ENCODE measurements around the gene CSH1.
"Not testable (repeated sequence)": the region's sequence is repeated elsewhere in the genome, so short reads cannot be mapped to it uniquely, and the experiment has no call there.

The CSH1 gene

DNA sequence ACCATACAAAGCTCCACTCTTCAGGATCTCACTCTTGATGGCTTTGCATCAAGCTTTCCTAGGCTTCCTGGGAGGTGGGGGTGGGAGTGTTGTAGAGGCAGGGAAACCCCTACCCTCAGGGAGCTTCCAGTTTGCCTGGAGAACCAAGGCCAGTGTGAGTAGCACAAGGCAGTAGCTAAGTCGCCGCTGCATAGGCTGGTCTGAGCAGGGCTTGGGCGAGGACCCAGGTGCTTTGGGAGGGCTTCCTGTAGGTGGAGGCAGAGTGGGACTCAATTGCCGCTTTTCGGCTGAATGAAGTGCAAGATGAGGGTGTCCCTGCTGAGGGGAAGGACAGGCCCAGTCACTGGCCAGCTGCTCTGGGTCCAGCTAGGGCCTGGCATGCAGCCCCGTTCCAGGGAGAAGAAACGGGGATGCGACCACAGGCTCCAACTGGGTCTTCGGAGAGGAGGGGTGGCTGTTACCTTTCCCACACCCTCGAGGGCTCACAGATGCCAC is 31.8 kb upstream of the CSH1 start:
- DNase-seq, result no peak

GRCh38 chr17:63927464-63928171 is 31.2 kb upstream of the CSH1 start:
- DNase-seq, result no peak

DNA sequence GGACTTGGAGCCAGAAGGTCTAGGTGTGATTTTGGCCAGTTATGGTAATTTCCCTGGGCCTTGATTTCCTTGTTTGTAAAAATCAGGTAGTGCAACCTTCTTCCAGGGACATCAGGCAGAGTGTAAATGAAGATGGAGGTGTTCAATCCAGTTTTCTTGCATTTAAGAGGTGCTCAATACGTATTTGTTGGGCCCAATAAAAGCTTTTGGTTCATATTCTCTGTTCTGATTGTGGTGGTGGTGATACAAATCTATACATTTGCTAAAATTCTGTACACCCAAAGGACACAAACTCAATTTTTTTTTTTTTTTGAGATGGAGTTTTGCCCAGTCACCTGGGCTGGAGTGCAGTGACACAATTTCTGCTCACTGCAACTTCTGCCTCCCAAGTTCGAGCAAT is 29.8 kb upstream of the CSH1 start:
- no peak for DNase-seq

DNA sequence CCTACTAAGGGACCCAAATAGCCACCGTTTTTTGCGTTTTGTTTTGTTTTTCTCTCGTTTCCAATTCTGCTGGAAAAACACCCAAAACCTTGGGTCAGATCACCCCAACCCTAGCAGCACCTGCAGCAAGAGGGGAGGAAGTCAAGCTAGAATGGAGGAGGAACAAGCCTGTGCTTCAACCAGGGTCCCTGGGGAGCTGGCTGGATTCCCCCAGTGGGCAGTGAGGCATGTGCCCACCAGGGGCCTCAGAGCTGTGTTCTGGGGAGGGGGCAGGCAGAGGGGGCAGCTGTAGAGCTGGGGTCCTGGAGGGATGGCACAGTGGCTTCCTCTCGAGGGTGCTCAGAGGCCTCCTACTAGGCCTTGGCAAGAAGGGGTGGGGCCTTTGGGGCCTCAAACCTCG is 29.2 kb upstream of the CSH1 start:
- no peak for DNase-seq

- not testable (repeated sequence) for DNase-seq
Measured at GRCh38 chr17:63922402-63922801, 26.0 kb upstream of the CSH1 start.

GRCh38 chr17:63920779-63921178 is 24.4 kb upstream of the CSH1 start:
- not testable (repeated sequence) for DNase-seq

- not testable (repeated sequence) for DNase-seq
Measured at GRCh38 chr17:63920050-63920449, 23.7 kb upstream of the CSH1 start.

DNA sequence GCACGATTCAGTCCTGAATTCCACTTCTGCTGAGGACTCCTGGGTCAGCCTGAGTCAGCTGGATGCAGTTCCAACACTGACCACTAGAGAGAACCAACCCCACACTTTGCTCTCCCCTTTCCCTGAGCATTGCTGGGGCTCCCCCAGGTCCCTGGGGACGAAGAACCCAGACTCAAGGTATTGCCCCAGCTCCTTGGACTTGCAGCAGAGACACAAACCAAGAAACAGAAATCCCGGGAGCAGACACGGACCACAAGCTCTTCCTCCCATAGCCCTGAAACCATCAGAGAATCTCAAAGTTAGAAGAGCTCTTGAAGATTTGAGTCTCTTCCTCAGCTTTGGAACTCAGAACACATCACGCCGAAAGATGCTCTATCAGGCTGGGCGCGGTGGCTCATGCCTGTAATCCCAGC is 22.9 kb upstream of the CSH1 start:
- peak; percentile 71 for DNase-seq

DNA sequence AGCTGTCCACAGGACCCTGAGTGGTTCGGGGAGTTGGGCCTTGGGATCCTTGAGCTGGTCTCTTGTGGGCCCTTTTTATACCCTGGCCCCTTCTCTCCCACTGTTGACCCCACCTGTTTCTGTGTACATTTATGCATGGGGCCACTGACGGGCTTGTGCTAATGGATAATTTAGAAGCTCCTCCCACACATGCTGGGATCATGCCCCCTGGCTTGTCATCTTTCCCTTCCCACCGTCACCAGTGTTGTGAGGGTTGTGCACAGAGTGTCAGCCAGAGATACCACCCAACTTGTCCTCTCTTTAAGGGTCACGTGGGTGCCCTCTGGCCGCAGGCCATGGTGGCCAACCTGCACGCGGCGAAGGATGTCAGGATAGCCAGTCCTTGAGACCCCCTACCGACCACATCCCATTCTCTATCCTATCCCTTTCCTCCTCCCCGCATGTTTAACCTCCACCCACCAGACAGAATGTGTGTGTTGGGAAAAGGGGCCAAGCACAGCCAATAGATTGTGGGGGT is 22.5 kb upstream of the CSH1 start, which contains the start of gene GH1:
GH1 (minus strand) TSS at position 51 of the 517 bp plus-strand sequence. CDS start 63 bp downstream, outside the sequence.
- not testable (repeated sequence) for DNase-seq

GRCh38 chr17:63918305-63918704 is 21.9 kb upstream of the CSH1 start:
- DNase-seq, result no peak

GRCh38 chr17:63917646-63918045 is 21.3 kb upstream of the CSH1 start:
- DNase-seq, result no peak

DNA sequence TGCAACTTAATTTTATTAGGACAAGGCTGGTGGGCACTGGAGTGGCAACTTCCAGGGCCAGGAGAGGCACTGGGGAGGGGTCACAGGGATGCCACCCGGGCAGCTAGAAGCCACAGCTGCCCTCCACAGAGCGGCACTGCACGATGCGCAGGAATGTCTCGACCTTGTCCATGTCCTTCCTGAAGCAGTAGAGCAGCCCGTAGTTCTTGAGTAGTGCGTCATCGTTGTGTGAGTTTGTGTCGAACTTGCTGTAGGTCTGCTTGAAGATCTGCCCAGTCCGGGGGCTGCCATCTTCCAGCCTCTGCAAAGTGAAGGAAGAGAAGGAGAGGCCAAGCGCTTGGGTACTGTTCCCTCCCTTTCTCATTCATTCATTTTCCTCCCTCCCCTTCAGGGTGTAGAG is 20.8 kb upstream of the CSH1 start:
- not testable (repeated sequence) for DNase-seq

DNA sequence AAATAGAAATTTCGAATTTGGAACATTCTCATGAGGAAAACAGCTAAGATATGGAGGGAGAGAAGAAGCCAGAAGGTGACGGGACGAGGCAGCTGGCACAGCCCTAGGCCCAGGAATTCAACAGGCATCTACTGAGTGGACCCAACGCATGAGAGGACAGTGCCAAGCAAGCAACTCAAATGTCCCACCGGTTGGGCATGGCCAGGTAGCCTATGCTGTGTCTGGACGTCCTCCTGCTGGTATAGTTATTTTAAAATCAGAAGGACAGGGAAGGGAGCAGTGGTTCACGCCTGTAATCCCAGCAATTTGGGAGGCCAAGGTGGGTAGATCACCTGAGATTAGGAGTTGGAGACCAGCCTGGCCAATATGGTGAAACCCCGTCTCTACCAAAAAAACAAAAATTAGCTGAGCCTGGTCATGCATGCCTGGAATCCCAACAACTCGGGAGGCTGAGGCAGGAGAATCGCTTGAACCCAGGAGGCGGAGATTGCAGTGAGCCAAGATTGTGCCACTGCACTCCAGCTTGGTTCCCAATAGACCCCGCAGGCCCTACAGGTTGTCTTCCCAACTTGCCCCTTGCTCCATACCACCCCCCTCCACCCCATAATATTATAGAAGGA is 20.3 kb upstream of the CSH1 start:
- DNase-seq, result no peak

- not testable (repeated sequence) for DNase-seq
Measured at GRCh38 chr17:63915753-63916152, 19.4 kb upstream of the CSH1 start.

GRCh38 chr17:63914471-63914870 is 18.1 kb upstream of the CSH1 start:
- no peak for DNase-seq

DNA sequence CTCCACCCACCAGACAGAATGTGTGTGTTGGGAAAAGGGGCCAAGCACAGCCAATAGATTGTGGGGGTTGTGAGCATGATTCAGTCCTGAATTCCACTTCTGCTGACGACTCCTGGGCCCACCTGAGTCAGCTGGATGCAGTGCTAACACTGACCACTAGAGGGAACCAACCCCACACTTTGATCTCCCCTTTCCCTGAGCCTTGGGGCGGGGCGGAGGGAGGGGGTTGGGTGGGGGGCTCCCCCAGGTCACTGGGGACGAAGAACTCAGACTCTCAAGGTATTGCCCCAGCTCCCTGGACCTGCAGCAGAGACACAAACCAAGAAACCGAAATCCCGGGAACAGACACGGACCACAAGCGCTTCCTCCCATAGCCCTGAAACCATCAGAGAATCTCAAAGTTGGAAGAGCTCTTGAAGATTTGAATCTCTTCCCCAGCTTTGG is 15.3 kb upstream of the CSH1 start:
- peak; percentile 38 for DNase-seq

DNA sequence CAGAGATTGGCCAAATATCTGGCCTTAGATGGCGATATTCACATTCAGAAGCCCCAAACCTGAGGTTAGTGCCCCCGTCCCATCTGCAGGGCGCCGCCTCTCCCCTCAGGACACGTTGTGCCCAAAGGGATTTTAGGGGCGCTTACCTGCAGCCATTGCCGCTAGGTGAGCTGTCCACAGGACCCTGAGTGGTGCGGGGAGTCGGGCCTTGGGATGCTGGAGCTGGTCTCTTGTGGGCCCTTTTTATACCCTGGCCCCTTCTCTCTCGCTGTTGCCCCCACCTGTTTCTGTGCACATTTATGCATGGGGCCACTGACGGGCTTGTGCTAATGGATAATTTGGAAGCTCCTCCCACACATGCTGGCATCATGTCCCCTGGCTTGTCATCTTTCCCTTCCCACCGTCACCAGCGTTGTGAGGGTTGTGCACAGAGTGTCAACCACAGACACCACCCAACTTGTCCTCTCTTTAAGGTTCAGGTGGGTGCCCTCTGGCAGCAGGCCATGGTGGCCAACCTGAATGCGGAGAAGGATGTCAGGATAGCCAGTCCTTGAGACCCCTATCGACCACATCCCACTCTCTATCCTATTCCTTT is 14.8 kb upstream of the CSH1 start, which contains the start of gene CSHL1:
CSHL1 (minus strand) TSS at position 218 of the 595 bp plus-strand sequence; CDS start at position 156, 62 bp downstream.
- no peak for DNase-seq

- DNase-seq, result no peak
Measured at GRCh38 chr17:63910096-63910495, 13.7 kb upstream of the CSH1 start.

DNA sequence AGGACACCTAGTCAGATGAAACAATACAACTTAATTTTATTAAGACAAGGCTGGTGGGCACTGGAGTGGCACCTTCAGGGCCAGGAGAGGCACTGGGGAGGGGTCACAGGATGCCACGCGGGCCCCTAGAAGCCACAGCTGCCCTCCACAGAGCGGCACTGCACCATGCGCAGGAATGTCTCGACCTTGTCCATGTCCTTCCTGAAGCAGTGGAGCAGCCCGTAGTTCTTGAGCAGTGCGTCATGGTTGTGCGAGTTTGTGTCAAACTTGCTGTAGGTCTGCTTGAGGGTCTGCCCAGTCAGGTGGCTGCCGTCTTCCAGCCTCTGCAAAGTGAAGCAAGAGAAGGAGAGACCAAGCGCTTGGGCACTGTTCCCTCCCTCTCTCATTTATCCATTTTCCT is 13.2 kb upstream of the CSH1 start:
- not testable (repeated sequence) for DNase-seq

- peak; percentile 50 for DNase-seq
Measured at GRCh38 chr17:63907161-63907778, 10.9 kb upstream of the CSH1 start.

- DNase-seq, result not testable (repeated sequence)
Measured at GRCh38 chr17:63904796-63905195, 8.4 kb upstream of the CSH1 start.

DNA sequence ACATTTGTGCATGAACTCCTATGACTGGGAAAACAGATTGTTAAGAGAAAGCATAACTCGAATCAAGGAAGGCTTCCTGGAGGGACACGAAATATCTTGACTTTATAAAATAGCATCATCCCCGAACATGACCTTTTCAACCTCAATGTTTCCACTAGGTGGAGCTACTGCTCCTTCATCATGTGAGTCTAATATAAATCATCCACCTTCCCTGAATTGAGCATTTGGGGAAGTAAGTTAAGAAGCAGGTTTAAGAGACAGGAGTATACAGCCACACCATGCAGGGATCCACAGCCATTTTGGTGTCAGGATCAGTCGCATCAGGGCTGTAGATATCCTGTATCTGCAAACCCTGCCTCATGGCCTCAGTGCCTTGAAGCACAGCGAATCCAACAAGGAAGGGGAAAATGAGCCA is 7.4 kb upstream of the CSH1 start:
- DNase-seq, result peak; percentile 39

GRCh38 chr17:63901971-63902370 is 5.6 kb upstream of the CSH1 start:
- DNase-seq, result not testable (repeated sequence)
